Ectodermal cell (in vitro differentiated cells): ENCODE results near the gene ZNF629.
A peak's percentile ranks its signal among the peaks of the same experiment; 100 is the strongest.

ENCODE experiments used
- H3K27ac ChIP-seq: 2 replicates; pipeline ENCODE4 v1.7.0; 2013; ENCODE audit warnings: mild to moderate bottlenecking, low read depth, low read length; ENCODE audit not compliant: insufficient read depth, poor library complexity, severe bottlenecking
- H3K27me3 ChIP-seq: 2 replicates; pipeline ENCODE4 v1.7.0; 2013; ENCODE audit warnings: mild to moderate bottlenecking, low read length; ENCODE audit not compliant: insufficient read depth, control insufficient read depth, poor library complexity, severe bottlenecking
- H3K36me3 ChIP-seq: one replicate; pipeline ENCODE4 v1.7.0; 2013; ENCODE audit warnings: low read length; ENCODE audit not compliant: control insufficient read depth, insufficient read depth
- H3K4me1 ChIP-seq: one replicate; pipeline ENCODE4 v1.7.0; 2013; ENCODE audit warnings: low read length; ENCODE audit not compliant: control insufficient read depth, insufficient read depth
- H3K4me3 ChIP-seq: 2 replicates; pipeline ENCODE4 v1.7.0; 2013; ENCODE audit warnings: low read depth, low read length, control low read depth; ENCODE audit not compliant: insufficient read depth
- H3K9me3 ChIP-seq: 2 replicates; pipeline ENCODE4 v1.7.0; 2013; ENCODE audit warnings: mild to moderate bottlenecking, low read length, moderate library complexity; ENCODE audit not compliant: control insufficient read depth
- WGBS, 2 experiments: methylation state at CpG; one replicate each; pipeline ENCODE4 v1.1.7; 2013; ENCODE audit warnings: missing lambda C conversion rate in 2 of 2; 5-methylcytosine and 5-hydroxymethylcytosine counted together

The ZNF629 gene

DNA sequence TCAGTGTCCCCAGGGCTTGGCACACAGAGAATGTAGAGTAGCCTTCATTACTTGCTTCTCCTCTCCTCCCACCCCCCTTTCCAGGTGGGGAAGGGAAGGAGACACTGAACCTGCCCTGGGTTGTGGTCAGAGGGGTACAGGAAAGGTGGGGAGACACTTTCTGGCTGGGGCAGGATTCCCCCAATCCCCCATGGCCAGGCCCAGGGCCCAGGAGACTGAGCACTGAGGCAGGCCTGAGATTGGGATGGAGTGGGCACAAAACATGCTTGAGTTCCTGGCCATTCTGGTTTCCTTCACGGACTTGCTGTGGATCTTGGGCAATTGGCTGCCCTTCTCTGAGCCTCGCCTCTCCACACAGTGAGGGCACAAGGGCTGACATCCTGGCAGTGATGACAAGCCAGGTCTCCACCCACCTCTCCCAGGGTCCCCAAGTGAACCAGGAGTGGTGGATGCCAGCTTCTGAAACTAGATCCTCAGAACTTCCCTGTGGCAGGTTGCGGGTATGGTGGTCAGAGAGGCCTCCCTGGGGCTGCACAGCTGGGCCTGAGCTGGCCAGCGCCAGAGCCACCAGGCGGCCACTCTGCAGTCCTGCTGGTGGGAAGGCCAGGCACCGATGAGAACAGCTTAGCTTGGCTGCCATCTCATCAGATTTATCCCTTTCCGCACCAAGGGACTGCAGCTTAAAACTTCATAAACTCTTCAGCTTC lies 9.3 kb downstream of the ZNF629 start:
- no peak overlapping the region for H3K4me3 ChIP-seq
- H3K36me3 ChIP-seq = peaks cover 18% of the 10 kb centered on the region
- H3K27me3 ChIP-seq = no peaks in the 10 kb centered on the region
- peaks cover 5% of the 10 kb centered on the region for H3K4me1 ChIP-seq
- H3K27ac ChIP-seq = peak overlapping the region; percentile 50
- 89 to 91% methylated on average over 7 of the region's 7 CpGs for WGBS, 2 experiments
- no peaks in the 10 kb centered on the region for H3K9me3 ChIP-seq

DNA sequence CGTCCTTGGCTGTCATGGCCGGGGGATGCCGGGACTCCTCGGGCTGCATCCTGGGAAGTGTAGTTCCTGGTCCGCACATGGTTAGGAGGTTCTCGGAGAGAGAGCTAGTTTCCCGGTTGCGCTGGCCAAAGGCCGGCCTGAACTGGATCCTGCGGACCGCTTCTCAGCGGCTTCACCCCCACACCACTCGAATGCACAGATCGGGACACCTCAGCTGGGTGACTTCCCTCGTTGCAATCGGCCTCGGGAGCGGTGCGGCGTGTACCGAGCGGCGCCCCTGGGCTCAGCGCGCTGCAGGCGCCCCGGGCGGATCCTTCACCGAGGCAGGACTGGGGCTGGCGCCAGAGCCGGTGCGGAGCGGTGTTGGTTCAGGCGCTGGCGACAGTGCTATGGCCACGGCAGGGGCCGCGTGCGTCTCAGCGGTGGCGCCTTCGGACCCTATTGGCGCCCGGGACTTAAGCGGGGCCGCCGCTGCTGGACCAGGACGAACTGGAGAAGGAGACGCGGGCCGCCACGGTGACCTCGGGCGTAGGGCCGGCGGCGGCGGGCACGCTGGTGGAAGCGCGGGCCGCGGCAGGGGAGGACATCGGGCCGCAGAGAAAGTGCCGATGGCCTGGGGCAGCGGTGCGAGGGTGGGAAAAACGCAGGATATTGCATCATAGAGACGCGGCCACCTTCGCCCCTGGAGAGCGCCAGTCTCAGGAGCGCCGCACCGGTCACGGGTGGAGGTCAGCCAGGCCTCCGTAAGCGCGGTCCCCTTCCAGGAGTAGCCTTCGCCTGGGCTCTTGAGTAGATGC lies 11.4 kb downstream of the ZNF629 start:
- Histone ChIP-seq H3K36me3 (peaks cover 19% of the 10 kb centered on the region), H3K27ac (peak overlapping the region; percentile 88), H3K9me3 (no peaks in the 10 kb centered on the region), H3K4me1 (peaks cover 5% of the 10 kb centered on the region), H3K27me3 (no peaks in the 10 kb centered on the region), H3K4me3 (peak overlapping the region; percentile 59)
- 0% methylated on average over 81 of the region's 81 CpGs for WGBS, 2 experiments

DNA sequence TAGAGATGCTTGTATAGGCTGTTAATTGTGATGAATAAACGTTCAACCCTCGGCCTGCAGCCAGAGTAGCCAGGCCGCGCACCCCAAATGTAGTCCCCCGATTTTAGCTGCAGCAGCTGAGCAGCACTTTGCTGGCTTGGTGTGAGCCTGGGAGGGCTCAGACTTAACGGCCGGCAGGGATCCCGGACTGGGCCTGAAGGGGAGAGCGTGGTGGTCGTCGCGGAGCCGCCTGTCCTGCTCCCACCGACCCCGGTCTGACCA lies 11.9 kb downstream of the ZNF629 start:
- Histone ChIP-seq H3K9me3 (no peaks in the 10 kb centered on the region), H3K4me3 (peak overlapping the region; percentile 59), H3K4me1 (peaks cover 5% of the 10 kb centered on the region), H3K36me3 (peaks cover 20% of the 10 kb centered on the region), H3K27ac (peak overlapping the region; percentile 88), H3K27me3 (no peaks in the 10 kb centered on the region)
- 25 to 26% methylated on average over 15 of the region's 15 CpGs for WGBS, 2 experiments

DNA sequence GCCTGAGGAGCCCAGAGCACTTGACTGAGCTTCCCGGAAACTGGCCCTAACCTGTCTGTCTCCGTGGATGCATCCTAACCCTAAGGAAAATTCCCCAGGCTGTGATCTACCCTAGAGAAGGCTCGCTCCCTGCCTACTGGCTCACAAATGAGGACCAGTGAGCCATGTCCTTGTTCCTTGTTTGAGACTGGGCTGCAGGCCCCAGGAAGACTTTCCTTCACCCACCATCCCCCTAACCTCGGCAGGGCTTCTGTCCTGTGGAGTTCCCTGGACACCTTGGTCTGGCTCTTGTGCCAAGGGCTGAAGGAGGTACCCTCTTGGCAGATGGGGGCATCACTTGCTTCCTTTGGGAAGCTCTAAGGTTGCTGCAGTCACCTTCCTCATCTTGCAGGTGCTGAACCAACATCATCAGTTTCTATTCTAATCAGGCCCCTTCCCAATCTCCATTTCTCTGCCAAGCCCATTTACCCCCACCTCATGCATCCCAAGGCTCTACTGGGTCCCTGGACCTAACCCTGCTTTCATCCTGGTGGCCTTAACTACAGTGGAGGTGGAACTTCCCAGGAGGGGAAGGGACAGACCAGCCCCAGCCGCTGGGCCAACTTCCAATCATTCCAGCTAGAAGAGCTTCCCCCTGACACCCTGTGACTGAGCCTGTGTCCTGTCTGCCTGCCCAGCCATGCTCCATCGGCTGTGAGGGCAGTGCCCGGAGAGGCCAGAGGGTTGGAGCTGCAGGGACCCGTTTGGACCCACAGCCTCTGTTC lies 12.5 kb downstream of the ZNF629 start:
- 81 to 84% methylated on average over 8 of the region's 8 CpGs for WGBS, 2 experiments
- Histone ChIP-seq H3K9me3 (no peaks in the 10 kb centered on the region), H3K4me3 (peak overlapping the region; percentile 59), H3K4me1 (peaks cover 5% of the 10 kb centered on the region), H3K36me3 (peaks cover 23% of the 10 kb centered on the region), H3K27me3 (no peaks in the 10 kb centered on the region), H3K27ac (no peak overlapping the region)

DNA sequence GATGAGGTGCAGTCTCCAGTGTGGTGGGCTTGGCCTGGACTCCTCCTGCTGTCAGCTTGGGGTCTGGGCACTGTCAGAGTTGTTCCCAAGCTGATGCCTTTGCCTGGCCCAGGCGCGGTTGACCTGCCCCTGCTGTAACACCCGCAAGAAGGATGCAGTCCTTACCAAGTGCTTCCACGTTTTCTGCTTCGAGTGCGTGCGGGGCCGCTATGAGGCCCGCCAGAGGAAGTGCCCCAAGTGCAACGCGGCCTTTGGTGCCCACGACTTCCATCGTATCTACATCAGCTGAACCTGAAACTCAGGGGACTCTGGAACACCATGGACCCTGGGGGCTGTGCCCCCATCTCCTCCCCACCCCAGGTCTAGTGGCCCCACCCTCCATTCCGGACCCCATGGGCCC lies 13.2 kb downstream of the ZNF629 start:
- Histone ChIP-seq H3K36me3 (peaks cover 30% of the 10 kb centered on the region), H3K27ac (no peak overlapping the region), H3K4me3 (no peak overlapping the region), H3K27me3 (no peaks in the 10 kb centered on the region), H3K4me1 (peaks cover 5% of the 10 kb centered on the region), H3K9me3 (no peaks in the 10 kb centered on the region)
- 94 to 95% methylated on average over 14 of the region's 14 CpGs for WGBS, 2 experiments

DNA sequence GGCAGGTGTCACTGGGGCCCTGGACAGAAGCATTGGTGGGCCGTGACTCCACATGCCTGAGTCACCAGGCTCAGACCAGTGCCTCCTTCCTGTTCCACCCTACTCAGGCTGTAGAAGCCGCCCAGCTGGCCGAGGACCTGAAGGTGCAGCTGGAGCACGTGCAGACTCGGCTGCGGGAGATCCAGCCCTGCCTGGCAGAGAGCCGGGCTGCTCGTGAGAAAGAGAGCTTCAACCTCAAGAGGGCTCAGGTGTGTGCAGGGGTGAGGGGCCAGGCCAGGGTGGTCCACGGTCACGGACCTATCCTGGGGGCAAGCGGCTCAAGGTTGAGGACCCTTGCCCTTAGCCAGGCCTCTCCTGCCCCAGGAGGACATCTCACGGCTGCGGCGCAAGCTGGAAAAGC lies 15.3 kb downstream of the ZNF629 start:
- Histone ChIP-seq H3K27me3 (no peaks in the 10 kb centered on the region), H3K4me1 (no peaks in the 10 kb centered on the region), H3K4me3 (no peak overlapping the region), H3K27ac (no peak overlapping the region), H3K36me3 (peaks cover 50% of the 10 kb centered on the region), H3K9me3 (no peaks in the 10 kb centered on the region)
- WGBS, 2 experiments = 94 to 98% methylated on average over 14 of the region's 14 CpGs

DNA sequence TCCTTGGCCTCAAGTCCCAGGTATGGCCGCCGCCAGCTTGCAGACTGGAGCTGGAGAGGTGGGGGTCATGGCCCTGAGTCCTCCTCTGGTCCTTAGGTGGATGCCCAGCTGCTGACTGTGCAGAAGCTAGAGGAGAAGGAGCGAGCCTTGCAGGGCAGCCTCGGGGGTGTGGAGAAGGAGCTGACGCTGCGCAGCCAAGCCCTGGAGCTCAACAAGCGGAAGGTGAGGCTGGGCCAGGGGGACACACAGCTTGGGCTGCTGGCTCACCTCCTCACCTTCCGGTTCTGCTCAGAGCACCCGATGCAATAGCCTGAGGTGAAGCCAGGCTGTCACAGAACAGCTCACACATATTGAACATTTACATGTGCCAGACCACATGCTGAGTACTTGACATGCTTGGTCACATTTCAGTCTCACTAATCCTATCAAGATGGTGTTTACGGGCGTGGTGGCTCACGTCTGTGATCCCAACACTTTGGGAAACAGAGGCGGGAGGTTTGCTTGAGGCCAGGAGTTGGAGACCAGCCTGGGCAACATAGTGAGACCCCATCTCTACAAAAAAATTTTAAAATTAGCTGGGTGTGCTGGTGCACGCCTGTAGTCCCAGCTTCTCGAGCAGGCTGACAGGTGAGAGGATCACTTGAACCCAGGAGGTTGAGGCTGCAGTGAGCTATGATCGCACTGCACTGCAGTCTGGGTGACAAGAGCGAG lies 17.5 kb downstream of the ZNF629 start:
- 96 to 97% methylated on average over 17 of the region's 17 CpGs for WGBS, 2 experiments
- no peak overlapping the region for H3K27ac ChIP-seq
- H3K27me3 ChIP-seq = no peaks in the 10 kb centered on the region
- H3K4me1 ChIP-seq = no peaks in the 10 kb centered on the region
- H3K9me3 ChIP-seq = no peaks in the 10 kb centered on the region
- no peak overlapping the region for H3K4me3 ChIP-seq
- peaks cover 72% of the 10 kb centered on the region for H3K36me3 ChIP-seq

DNA sequence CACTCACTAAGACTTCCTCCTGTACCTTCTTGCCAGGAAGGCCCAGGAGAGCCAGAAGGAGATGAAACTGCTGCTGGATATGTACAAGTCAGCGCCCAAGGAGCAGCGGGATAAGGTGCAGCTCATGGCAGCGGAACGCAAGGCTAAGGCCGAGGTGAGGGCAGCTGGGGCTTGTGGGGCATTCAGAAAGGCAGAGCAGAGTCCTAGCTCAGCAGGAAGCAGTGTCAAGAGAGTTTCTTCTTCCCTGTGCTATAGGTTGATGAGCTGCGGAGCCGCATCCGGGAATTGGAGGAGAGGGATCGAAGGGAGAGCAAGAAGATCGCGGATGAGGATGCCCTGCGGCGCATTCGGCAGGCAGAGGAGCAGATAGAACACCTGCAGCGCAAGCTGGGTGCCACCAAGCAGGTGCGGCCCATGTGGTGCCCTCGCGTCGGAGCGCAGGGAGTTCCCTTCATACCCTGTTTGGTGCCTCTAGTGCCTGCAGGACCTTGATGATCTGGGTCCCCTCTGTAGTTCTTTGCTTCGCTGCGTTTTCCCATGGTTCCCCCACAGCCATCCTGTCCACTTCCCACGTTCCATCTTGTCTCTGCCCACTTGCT lies 18.3 kb downstream of the ZNF629 start:
- 95 to 97% methylated on average over 23 of the region's 23 CpGs for WGBS, 2 experiments
- peaks cover 76% of the 10 kb centered on the region for H3K36me3 ChIP-seq
- H3K27ac ChIP-seq = no peak overlapping the region
- H3K27me3 ChIP-seq = no peaks in the 10 kb centered on the region
- no peaks in the 10 kb centered on the region for H3K9me3 ChIP-seq
- H3K4me3 ChIP-seq = no peak overlapping the region
- H3K4me1 ChIP-seq = no peaks in the 10 kb centered on the region

DNA sequence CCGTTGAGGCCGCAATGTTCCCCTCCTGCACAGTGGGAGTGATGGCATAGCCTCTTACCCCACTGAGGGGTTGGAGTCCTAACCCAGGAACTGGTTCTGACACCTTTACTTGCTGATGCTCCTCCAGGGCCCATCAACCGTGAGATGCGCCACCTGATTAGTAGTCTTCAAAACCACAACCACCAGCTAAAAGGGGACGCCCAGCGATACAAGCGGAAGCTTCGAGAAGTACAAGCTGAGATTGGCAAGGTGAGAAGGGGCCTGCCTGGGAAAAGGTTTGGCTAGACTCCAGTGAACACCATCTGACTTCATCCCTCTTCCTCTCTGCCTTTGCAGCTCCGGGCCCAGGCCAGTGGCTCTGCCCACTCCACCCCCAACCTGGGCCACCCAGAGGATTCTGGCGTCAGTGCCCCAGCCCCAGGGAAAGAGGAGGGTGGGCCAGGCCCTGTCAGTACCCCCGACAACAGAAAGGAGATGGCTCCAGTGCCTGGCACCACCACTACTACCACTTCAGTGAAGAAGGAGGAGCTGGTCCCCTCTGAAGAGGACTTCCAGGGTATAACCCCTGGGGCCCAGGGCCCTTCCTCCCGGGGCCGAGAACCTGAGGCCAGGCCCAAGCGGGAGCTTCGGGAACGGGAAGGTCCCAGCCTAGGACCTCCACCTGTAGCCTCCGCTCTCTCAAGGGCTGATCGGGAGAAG lies 19.1 kb downstream of the ZNF629 start:
- H3K9me3 ChIP-seq = no peaks in the 10 kb centered on the region
- H3K27me3 ChIP-seq = no peaks in the 10 kb centered on the region
- WGBS, 2 experiments = 97 to 98% methylated on average over 18 of the region's 18 CpGs
- H3K4me3 ChIP-seq = no peak overlapping the region
- H3K4me1 ChIP-seq = peaks cover 7% of the 10 kb centered on the region
- no peak overlapping the region for H3K27ac ChIP-seq
- peaks cover 75% of the 10 kb centered on the region for H3K36me3 ChIP-seq
